ENCODE data around the gene TTL. TPM values are rescaled to one million over a fixed set of nuclear protein-coding genes. Genes with fewer than 3 reads are reported as not detected.
"Not testable (repeated sequence)": the region's sequence is repeated elsewhere in the genome, so short reads cannot be mapped to it uniquely, and the experiment has no call there.

TTL gene
- total RNA-seq, 2 donors from 2014 or later, result 7.8 to 18.1 TPM

GRCh38 chr2:112436993-112437392 is 45.0 kb upstream of the TTL start:
- 78 to 100% methylated on average over 2 to 6 of the region's 10 CpGs for WGBS, 2 donors
- not testable (repeated sequence) for ATAC-seq; DNase-seq; H3K27ac ChIP-seq; H3K27me3 ChIP-seq; H3K4me3 ChIP-seq; H3K36me3 ChIP-seq (replicated peaks in 1 of 2; ENCODE audit: insufficient read depth in 1 of 2, low read depth in 2 of 2); H3K4me1 ChIP-seq; H3K9me3 ChIP-seq
- intact Hi-C loops (cut with DNase I), result loop anchor here (5.0 kb wide), 1 partner anchor 175 kb away; no protein-coding TSS in a partner anchor

GRCh38 chr2:112437405-112437831 is 44.5 kb upstream of the TTL start:
- 55 to 57% methylated on average over 4 to 16 of the region's 16 CpGs for WGBS, 2 donors
- H3K27me3 ChIP-seq; H3K4me3 ChIP-seq; DNase-seq; H3K4me1 ChIP-seq; ATAC-seq; H3K36me3 ChIP-seq (replicated peaks in 1 of 2; ENCODE audit: insufficient read depth in 1 of 2, low read depth in 2 of 2); H3K9me3 ChIP-seq; H3K27ac ChIP-seq: not testable (repeated sequence)
- intact Hi-C loops (cut with DNase I), result loop anchor here (5.0 kb wide), 1 partner anchor 175 kb away; no protein-coding TSS in a partner anchor

- H3K27ac ChIP-seq; H3K27me3 ChIP-seq; H3K4me3 ChIP-seq; DNase-seq; H3K4me1 ChIP-seq; ATAC-seq; H3K9me3 ChIP-seq; H3K36me3 ChIP-seq (replicated peaks in 1 of 2; ENCODE audit: insufficient read depth in 1 of 2, low read depth in 2 of 2): not testable (repeated sequence)
- 71 to 73% methylated on average over 6 of the region's 6 CpGs for WGBS, 2 donors
- intact Hi-C loops (cut with DNase I), result loop anchor here (5.0 kb wide), 1 partner anchor 176 kb away; no protein-coding TSS in a partner anchor
Measured at GRCh38 chr2:112438603-112439261, 43.2 kb upstream of the TTL start.

- DNase-seq; H3K27me3 ChIP-seq; H3K4me3 ChIP-seq; H3K27ac ChIP-seq; ATAC-seq; H3K36me3 ChIP-seq (replicated peaks in 1 of 2; ENCODE audit: insufficient read depth in 1 of 2, low read depth in 2 of 2); intact Hi-C loops (cut with DNase I); H3K4me1 ChIP-seq; H3K9me3 ChIP-seq: not testable (repeated sequence)
- 100% methylated on average over 1 of the region's 1 CpG for WGBS, 2 donors
Measured at GRCh38 chr2:112444256-112444655, 37.7 kb upstream of the TTL start.

- no peak for ATAC-seq
- Histone ChIP-seq H3K27me3 (no peaks in the 10 kb centered on the region), H3K4me1 (no peaks in the 10 kb centered on the region), H3K4me3 (no peak overlapping the region), H3K9me3 (peaks cover 0 to 5% (median 0%) of the 10 kb centered on the region in 3 donors), H3K36me3 (replicated peaks in 1 of 2; ENCODE audit: insufficient read depth in 1 of 2, low read depth in 2 of 2) (no peaks in the 10 kb centered on the region), H3K27ac (no peak overlapping the region)
- 87% methylated on average over 4 of the region's 4 CpGs for WGBS, 2 donors
- intact Hi-C loops (cut with DNase I), result no loop called here
- no peak for TF ChIP-seq POLR2A (IDR thresholded peaks at IDR 0.05)
- no peak for TF ChIP-seq CTCF (IDR thresholded peaks at IDR 0.05)
- DNase-seq, result no peak
Measured at GRCh38 chr2:112449854-112450253, 32.1 kb upstream of the TTL start.

GRCh38 chr2:112451317-112451716 is 30.6 kb upstream of the TTL start:
- DNase-seq (no peak), ATAC-seq (no peak)
- intact Hi-C loops (cut with DNase I), result no loop called here
- Histone ChIP-seq H3K4me3 (no peak overlapping the region), H3K36me3 (replicated peaks in 1 of 2; ENCODE audit: insufficient read depth in 1 of 2, low read depth in 2 of 2) (no peaks in the 10 kb centered on the region), H3K27me3 (no peaks in the 10 kb centered on the region), H3K4me1 (no peaks in the 10 kb centered on the region), H3K9me3 (peaks cover 0 to 5% (median 0%) of the 10 kb centered on the region in 3 donors), H3K27ac (no peak overlapping the region)
- WGBS, 2 donors, result 89 to 100% methylated on average over 1 of the region's 1 CpG
- TF ChIP-seq POLR2A (IDR thresholded peaks at IDR 0.05) (no peak), CTCF (IDR thresholded peaks at IDR 0.05) (no peak)

- ATAC-seq (no peak), DNase-seq (no peak)
- intact Hi-C loops (cut with DNase I), result no loop called here
- no peak overlapping the region for H3K27ac ChIP-seq
- no peaks in the 10 kb centered on the region for H3K36me3 ChIP-seq (replicated peaks in 1 of 2; ENCODE audit: insufficient read depth in 1 of 2, low read depth in 2 of 2)
- no peaks in the 10 kb centered on the region for H3K4me1 ChIP-seq
- peaks cover 0 to 5% (median 0%) of the 10 kb centered on the region in 3 donors for H3K9me3 ChIP-seq
- TF ChIP-seq CTCF (IDR thresholded peaks at IDR 0.05) (no peak), POLR2A (IDR thresholded peaks at IDR 0.05) (no peak)
- H3K27me3 ChIP-seq, result no peaks in the 10 kb centered on the region
- no peak overlapping the region for H3K4me3 ChIP-seq
Measured at GRCh38 chr2:112454586-112454985, 27.4 kb upstream of the TTL start.
